A172 (cell line): ENCODE results near the gene PGP. TPM values are rescaled to one million over a fixed set of nuclear protein-coding genes. Genes with fewer than 3 reads are reported as not detected.
A peak's percentile ranks its signal among the peaks of the same experiment; 100 is the strongest.

Source experiments
- DNase-seq: peaks from one replicate; pipeline ENCODE4 v3.0.0-alpha.2; 2015; ENCODE audit warnings: low spot score
- total RNA-seq: library from RNA; depleted of rRNA; stranded (reverse); fragments of >200 nt; shearing (Covaris generic); gene quantifications from 2 replicates; pipeline ENCODE4 v1.2.3, GENCODE V29; 2014

Gene PGP
- total RNA-seq, 1 experiment from 2014 or later: 35.4 TPM

- DNase-seq: no peak
Measured at GRCh38 chr16:2237493-2238149, 23.0 kb upstream of the PGP start.

- no peak for DNase-seq
Measured at GRCh38 chr16:2237102-2237482, 22.5 kb upstream of the PGP start.

- no peak for DNase-seq
Measured at GRCh38 chr16:2236337-2237101, 21.9 kb upstream of the PGP start, which contains the start of gene DNASE1L2. DNASE1L2 (plus strand) TSS chr16:2236444; CDS start chr16:2236817, 373 bp downstream.

DNA sequence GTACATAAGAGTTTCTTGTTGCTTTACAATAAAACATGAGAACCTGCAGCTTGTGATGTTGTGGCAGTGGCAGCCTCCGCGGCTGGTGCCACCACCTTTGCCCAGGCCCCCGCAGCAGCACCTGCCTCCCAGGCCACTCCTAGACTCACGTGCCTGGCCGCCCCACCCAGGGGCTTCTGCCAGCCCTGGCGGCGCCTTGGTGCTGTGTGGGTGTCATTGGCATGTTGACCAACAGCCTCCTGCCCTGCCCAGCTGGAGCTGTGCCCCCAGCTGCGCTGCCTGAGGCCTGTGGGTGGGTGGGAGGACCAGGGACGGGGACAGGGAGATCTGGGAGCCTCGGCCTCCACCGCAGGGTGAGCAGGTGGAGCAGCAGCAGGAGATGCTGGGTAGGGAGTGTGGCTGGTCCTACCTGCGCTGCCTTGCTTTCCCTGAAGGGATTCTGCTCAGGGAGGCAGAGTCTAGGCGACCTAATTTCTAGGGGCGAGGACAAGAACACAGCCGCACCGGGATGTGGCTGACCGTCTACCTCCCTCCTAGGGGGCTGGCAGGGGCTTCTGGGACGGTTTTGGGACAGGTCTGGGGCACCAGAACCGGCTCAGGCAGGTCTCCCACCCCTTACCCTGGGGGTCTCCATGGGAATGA is 21.2 kb upstream of the PGP start:
- DNase-seq: no peak

DNA sequence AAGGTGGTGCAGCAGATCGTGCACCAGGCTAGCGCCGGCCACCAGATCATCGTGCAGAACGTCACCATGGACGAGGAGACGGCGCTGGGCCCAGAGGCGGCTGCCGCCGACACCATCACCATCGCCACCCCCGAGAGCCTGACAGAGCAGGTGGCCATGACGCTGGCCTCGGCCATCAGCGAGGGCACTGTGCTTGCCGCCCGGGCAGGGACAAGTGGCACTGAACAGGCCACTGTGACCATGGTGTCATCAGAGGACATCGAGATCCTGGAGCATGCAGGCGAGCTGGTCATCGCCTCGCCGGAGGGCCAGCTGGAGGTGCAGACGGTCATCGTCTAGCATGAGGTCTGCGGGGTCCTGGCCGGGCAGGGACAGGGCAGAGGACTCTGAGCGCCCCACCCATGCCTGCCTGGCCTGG is 20.6 kb upstream of the PGP start:
- no peak for DNase-seq

GRCh38 chr16:2234813-2235170 is 20.2 kb upstream of the PGP start:
- DNase-seq: no peak

- no peak for DNase-seq
Measured at GRCh38 chr16:2233872-2234812, 19.5 kb upstream of the PGP start.

- no peak for DNase-seq
Measured at GRCh38 chr16:2233046-2233775, 18.6 kb upstream of the PGP start.

GRCh38 chr16:2232094-2232990 is 17.7 kb upstream of the PGP start:
- no peak for DNase-seq

DNA sequence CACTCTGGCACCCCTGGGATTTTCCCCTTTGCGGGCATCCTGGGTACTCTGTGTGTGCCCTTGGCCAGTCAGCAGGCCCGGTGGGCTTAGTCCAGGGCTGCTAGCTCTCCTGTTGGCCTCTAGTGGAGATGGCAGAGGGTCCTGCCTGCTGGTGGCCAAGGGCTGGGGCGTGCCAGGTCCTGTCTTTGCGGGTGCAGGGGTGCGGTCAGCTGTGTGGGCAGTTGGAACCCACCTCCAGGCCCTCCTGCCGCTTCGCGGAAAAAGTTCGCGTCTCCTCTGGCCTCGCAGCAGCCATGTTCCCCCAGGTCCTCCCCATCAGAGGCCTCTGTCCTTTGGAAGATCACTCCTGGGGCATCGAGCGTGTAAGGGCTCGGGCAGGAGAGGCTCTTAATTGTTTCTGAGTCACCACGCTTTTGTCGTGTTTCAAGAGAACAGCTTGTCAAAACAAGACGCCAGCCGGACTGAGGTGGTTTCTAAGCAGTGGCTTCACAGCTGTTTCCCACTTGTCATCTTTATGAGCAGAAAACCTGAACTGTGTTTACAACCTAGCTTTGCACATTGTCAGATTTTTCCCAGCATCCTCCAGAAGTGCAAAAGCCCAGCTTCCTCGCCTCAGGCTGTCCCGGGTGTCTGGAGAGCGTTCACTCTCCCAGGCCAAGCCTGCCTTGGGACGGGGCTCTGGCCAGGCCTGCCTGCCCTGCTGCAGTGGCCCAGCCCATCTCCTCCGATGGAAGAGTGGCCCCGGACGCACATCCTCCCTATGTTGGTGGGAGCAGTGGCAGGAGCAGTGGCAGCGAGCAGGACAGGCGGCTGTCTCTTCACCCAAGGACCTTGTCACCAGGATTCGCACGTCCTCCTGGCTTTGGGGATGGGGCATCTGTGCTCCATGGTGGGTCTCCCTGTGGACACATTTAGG is 16.6 kb upstream of the PGP start:
- DNase-seq: peak; percentile 67

- no peak for DNase-seq
Measured at GRCh38 chr16:2230376-2230775, 15.7 kb upstream of the PGP start.

DNA sequence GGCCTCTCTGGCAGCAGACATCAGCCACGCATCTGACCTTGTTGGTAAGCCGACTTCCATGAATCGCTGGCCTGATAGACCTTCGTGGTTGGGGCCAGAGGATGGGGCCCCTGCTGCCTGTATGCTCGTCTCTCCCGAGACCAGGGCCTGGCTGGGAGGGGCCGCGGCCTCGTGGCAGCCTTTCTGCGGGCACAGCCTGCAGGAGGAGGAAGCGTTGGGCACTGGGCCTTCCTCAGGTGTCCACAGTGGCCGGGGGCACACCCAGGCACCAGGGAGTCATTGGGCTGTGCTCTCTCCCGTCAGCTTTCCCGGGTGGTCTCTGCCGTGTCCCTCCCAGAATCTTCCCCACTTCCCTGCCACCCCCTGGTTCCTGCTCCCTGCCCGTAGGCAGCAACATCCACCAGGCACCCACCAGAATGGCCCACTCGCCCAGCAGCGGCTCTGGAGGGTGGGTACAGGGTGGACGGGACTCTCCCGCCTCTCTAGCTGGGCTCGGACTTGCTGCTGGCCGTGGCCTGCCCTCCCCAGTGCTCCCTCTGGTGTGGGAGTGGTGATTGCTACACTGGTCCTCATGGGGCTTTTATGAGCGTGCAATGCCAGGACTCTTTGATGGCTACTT is 15.1 kb upstream of the PGP start:
- no peak for DNase-seq

DNA sequence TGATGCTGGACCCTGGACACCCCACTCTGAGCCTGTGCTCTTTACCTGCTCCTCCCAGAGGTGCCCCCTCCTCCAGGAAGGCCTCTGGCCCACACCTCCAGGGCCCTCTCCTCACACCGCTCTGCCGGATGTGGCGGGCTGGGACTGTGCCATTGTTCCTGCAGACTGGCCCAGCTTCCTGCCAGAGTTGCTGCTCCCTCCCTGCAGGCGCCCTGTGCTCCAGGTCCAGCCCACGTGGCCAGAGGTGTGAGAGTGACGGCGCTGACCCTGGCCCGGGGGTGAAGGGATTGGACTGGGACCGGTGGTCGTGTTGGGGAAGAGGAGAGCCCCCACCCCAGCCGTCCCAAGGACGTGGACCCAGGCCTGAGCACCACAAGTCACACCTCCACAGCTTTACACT is 14.5 kb upstream of the PGP start:
- no peak for DNase-seq

- DNase-seq: no peak
Measured at GRCh38 chr16:2228161-2228824, 13.7 kb upstream of the PGP start.

GRCh38 chr16:2226918-2227317 is 12.3 kb upstream of the PGP start:
- DNase-seq: no peak

DNA sequence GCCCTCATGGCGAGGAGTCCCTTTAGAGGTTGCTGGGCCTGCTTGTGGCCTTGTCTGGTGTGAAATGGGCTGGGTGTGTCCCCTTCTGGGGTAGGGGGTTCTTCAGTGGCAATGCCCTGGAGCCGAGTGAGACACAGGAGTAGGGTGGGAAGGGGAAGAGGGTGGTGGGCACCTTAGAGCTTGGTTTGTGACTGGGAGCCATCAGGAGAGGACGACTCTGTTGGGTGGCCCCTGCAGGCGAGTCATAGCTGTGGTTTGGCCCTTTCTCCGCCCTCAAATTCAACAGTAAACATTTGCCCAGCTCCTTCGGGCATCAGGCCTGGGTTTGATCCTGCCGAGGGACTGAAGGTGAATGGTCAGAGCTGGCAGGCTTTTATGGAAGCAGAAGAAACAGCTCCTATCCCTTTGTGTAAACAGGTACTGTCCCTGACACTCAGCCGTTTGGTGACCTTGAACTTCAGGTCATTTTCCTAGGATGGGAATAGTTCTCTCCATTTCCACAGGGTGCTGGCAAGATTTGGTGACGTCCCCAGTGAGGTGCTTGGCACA is 11.7 kb upstream of the PGP start:
- no peak for DNase-seq

- DNase-seq: peak; percentile 44
Measured at GRCh38 chr16:2223942-2224486, 9.4 kb upstream of the PGP start.
